Suprapubic skin (tissue), 4 donors: ENCODE data around the gene CROCC2.

Source experiments
- CTCF ChIP-seq, 2 donors: fragments of 200-600 bp in 1 of 2; fragments of 450-650 bp in 1 of 2; sonication (generic) in 1 of 2; IDR thresholded peaks; one replicate each; pipeline ENCODE4 v1.5.1; 2016 to 2019; ENCODE audit warnings: antibody characterized with exemption in 2 of 2, mild to moderate bottlenecking in 1 of 2, moderate library complexity in 1 of 2
- EP300 ChIP-seq: sonication (generic); formaldehyde crosslinking; IDR thresholded peaks from one replicate; pipeline ENCODE4 v1.6.1; 2017; ENCODE audit warnings: antibody characterized with exemption
- POLR2AphosphoS5 ChIP-seq, 3 donors: sonication (generic); formaldehyde crosslinking; IDR thresholded peaks; one replicate each; pipeline ENCODE4 v1.6.1; 2017; ENCODE audit warnings: antibody characterized with exemption in 3 of 3

- TF ChIP-seq CTCF (IDR thresholded peaks at IDR 0.05), result no peak
- TF ChIP-seq EP300, result no peak
- TF ChIP-seq POLR2AphosphoS5 (IDR thresholded peaks at IDR 0.05), result no peak
These were observed 15.3 kb downstream of the CROCC2 start for GRCh38 chr2:240921311-240921994.
